Esophagus squamous epithelium (tissue), 5 donors: ENCODE data around the gene PIMREG. TPM values are rescaled to one million over a fixed set of nuclear protein-coding genes. Genes with fewer than 3 reads are reported as not detected.

Experiments used
- DNase-seq: peaks from one replicate; lab custom pipeline; 2025; lab: John Stamatoyannopoulos, UW
- H3K27ac ChIP-seq, 4 donors: fragments of 200-600 bp; sonication (generic); one replicate each; pipeline ENCODE4 v1.5.1; 2016 to 2019; ENCODE audit warnings: mild to moderate bottlenecking in 1 of 4
- H3K27me3 ChIP-seq, 4 donors: fragments of 200-600 bp; sonication (generic); 1 replicate in 3 of 4; 2 replicates in 1 of 4; pipeline versions ENCODE4 v1.5.1 to v1.6.0; 2017 to 2021; ENCODE audit warnings: antibody characterized with exemption in 1 of 4
- H3K36me3 ChIP-seq, 3 donors: fragments of 200-600 bp; sonication (generic); one replicate each; pipeline ENCODE4 v1.5.1; 2016 to 2019
- H3K4me1 ChIP-seq, 3 donors: fragments of 200-600 bp; sonication (generic); one replicate each; pipeline ENCODE4 v1.5.1; 2017 to 2019
- H3K4me3 ChIP-seq, 4 donors: fragments of 200-600 bp; sonication (generic); 1 replicate in 3 of 4; 2 replicates in 1 of 4; pipeline ENCODE4 v1.5.1; 2016 to 2019; ENCODE audit warnings: mild to moderate bottlenecking in 2 of 4, moderate library complexity in 1 of 4
- H3K9me3 ChIP-seq, 3 donors: fragments of 200-600 bp; sonication (generic); one replicate each; pipeline ENCODE4 v1.5.1; 2016 to 2019
- POLR2A ChIP-seq, 4 donors: fragments of 450-650 bp; IDR thresholded peaks; one replicate each; pipeline ENCODE4 v1.6.1; 2017; ENCODE audit warnings: antibody characterized with exemption in 4 of 4, mild to moderate bottlenecking in 4 of 4, moderate library complexity in 3 of 4
- WGBS, 2 donors: methylation state at CpG; one replicate each; pipeline ENCODE4 v1.1.5; 2018; 5-methylcytosine and 5-hydroxymethylcytosine counted together
- intact Hi-C: fragments of 100-400 bp; cut with DNase I; formaldehyde crosslinking; loops from one replicate; pipeline ENCODE4 v1.15.0; 2022
- total RNA-seq, 4 donors: library from RNA; depleted of rRNA; stranded (reverse); fragments of >200 nt; gene quantifications; one replicate each; pipeline ENCODE4 v1.1.0, GENCODE V29; 2016
- TF ChIP-seq, protein P1 (sequence below), 6 experiments: fragments of 450-650 bp in 4 of 6; fragments of 200-600 bp in 2 of 6; sonication (generic) in 2 of 6; IDR thresholded peaks; one replicate each; pipeline ENCODE4 v1.5.1; 2016 to 2019; ENCODE audit warnings: antibody characterized with exemption in 6 of 6, mild to moderate bottlenecking in 4 of 6, moderate library complexity in 4 of 6
- donor health status: DM: yes; HTN: yes; CAD: no.

PIMREG gene
- total RNA-seq, 4 donors from 2014 or later: 3.6 to 7.2 (median 5.2) TPM

DNA sequence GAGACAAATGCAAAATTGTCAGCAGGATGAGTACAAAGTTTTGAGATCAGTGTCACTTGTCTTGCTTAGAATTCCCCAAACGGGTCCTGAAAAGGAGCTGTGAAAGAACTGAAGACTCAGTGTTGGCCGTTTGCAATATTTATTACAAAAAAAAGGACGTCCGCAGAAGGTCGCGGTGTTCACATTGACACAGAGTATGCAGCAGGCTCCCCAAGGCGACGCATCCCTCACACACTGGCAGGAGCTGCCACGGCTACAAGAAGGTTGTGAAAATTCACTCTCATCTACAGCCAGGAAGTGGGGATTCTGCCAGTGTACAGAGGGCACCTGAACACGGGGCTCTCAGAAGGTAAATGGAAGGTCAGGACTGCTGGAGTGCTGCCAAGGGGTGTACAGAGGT, 35.5 kb upstream of the PIMREG start:
- H3K4me3 ChIP-seq: no peak overlapping the region
- TF ChIP-seq, protein P1, sequence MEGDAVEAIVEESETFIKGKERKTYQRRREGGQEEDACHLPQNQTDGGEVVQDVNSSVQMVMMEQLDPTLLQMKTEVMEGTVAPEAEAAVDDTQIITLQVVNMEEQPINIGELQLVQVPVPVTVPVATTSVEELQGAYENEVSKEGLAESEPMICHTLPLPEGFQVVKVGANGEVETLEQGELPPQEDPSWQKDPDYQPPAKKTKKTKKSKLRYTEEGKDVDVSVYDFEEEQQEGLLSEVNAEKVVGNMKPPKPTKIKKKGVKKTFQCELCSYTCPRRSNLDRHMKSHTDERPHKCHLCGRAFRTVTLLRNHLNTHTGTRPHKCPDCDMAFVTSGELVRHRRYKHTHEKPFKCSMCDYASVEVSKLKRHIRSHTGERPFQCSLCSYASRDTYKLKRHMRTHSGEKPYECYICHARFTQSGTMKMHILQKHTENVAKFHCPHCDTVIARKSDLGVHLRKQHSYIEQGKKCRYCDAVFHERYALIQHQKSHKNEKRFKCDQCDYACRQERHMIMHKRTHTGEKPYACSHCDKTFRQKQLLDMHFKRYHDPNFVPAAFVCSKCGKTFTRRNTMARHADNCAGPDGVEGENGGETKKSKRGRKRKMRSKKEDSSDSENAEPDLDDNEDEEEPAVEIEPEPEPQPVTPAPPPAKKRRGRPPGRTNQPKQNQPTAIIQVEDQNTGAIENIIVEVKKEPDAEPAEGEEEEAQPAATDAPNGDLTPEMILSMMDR (IDR thresholded peaks at IDR 0.05): no peak
- TF ChIP-seq POLR2A (IDR thresholded peaks at IDR 0.05): no peak
- H3K27me3 ChIP-seq: peaks cover 0 to 54% (median 0%) of the 10 kb centered on the region in 4 donors
- intact Hi-C loops: no loop called here
- DNase-seq: no peak
- H3K36me3 ChIP-seq: no peaks in the 10 kb centered on the region
- H3K4me1 ChIP-seq: no peaks in the 10 kb centered on the region
- H3K27ac ChIP-seq: no peak overlapping the region
- no peaks in the 10 kb centered on the region for H3K9me3 ChIP-seq
- WGBS, 2 donors: 56 to 64% methylated on average over 9 to 10 of the region's 10 CpGs

DNA sequence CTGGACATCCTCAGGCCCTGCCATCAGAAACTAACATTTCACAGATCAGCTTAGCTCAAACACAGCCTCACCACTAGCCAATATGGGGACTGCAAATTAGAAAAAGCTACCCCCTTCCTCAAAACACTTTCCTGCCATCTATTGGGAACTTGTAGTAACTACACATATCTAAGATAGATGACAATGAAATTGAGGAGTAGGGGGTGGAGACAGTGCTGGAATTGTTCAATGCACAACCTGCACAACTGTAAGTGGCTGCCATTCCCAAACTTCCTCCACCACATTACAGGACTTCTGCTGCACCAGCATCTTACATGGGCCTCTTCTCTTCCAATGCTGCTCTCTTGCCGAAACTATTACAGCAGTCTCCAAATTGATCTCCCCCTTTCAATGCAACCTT, 31.2 kb upstream of the PIMREG start:
- no peak overlapping the region for H3K27ac ChIP-seq
- no peaks in the 10 kb centered on the region for H3K9me3 ChIP-seq
- intact Hi-C loops: no loop called here
- H3K4me3 ChIP-seq: no peak overlapping the region
- H3K36me3 ChIP-seq: no peaks in the 10 kb centered on the region
- H3K27me3 ChIP-seq: peaks cover 0 to 53% (median 0%) of the 10 kb centered on the region in 4 donors
- WGBS, 2 donors: 100% methylated on average over 1 of the region's 1 CpG
- no peaks in the 10 kb centered on the region for H3K4me1 ChIP-seq
- DNase-seq: no peak
- TF ChIP-seq POLR2A (IDR thresholded peaks at IDR 0.05): no peak
- TF ChIP-seq, protein P1 (IDR thresholded peaks at IDR 0.05): peak in 4 of 6 experiments; percentile 19 to 58 (median 24)

DNA sequence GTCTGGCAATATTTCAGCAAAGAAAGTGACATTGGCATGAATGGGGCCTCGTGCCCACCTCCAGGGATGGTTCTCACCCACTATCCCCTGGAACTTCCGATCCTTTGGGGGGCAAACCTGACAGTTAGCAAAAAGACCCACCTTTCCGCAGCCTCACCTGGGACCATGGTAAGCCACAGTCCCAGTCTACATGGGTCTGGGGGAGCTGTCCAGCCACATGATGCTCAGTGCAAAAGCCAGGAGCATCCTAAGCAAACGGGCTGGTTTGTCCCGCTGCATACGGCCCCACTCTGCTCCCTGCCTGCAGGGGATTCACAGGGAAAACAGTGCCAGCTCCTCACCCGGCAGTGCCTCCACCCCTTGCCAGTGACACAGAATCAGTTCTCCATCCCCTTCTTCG, 28.6 kb upstream of the PIMREG start:
- intact Hi-C loops: no loop called here
- Histone ChIP-seq H3K27me3 (peaks cover 0 to 56% (median 0%) of the 10 kb centered on the region in 4 donors), H3K9me3 (no peaks in the 10 kb centered on the region), H3K36me3 (no peaks in the 10 kb centered on the region), H3K4me1 (no peaks in the 10 kb centered on the region), H3K4me3 (no peak overlapping the region), H3K27ac (no peak overlapping the region)
- WGBS, 2 donors: 49 to 64% methylated on average over 6 to 7 of the region's 8 CpGs
- DNase-seq: no peak
- no peak for TF ChIP-seq POLR2A (IDR thresholded peaks at IDR 0.05)
- TF ChIP-seq, protein P1 (IDR thresholded peaks at IDR 0.05): no peak

DNA sequence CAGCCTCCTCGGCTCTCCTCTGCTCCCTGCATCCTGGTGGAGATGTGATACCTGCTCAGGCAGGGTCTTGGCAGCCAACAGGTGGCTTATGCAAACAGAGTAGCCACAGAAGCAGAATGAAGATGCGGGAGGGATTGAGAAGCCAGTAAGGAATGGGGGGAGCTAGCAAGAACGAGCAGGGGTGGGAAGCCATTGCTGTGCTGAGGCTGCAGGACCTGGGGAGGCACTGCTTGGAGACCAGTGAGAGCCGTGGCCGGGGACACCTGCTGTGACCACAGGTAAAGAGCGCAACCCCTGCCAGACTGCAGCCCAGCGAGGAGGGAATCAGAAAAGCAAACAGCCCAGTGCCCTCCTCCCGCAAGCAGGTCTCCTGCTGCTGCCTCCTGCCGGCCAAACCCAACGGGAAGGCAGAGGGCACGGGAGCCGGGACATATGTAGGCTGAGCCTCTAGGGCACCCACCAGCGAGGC, 24.0 kb upstream of the PIMREG start:
- 7 to 10% methylated on average over 10 to 12 of the region's 13 CpGs for WGBS, 2 donors
- Histone ChIP-seq H3K4me1 (peaks cover 0 to 6% (median 0%) of the 10 kb centered on the region in 3 donors), H3K4me3 (no peak overlapping the region), H3K9me3 (no peaks in the 10 kb centered on the region), H3K27me3 (peaks cover 0 to 62% (median 0%) of the 10 kb centered on the region in 4 donors), H3K36me3 (no peaks in the 10 kb centered on the region), H3K27ac (no peak overlapping the region)
- TF ChIP-seq, protein P1 (IDR thresholded peaks at IDR 0.05): peak in 4 of 6 experiments; percentile 8 to 45 (median 20)
- TF ChIP-seq POLR2A (IDR thresholded peaks at IDR 0.05): no peak
- no peak for DNase-seq
- intact Hi-C loops: loop anchor here (5.0 kb wide), 1 partner anchor 833 kb away; no protein-coding TSS in a partner anchor

DNA sequence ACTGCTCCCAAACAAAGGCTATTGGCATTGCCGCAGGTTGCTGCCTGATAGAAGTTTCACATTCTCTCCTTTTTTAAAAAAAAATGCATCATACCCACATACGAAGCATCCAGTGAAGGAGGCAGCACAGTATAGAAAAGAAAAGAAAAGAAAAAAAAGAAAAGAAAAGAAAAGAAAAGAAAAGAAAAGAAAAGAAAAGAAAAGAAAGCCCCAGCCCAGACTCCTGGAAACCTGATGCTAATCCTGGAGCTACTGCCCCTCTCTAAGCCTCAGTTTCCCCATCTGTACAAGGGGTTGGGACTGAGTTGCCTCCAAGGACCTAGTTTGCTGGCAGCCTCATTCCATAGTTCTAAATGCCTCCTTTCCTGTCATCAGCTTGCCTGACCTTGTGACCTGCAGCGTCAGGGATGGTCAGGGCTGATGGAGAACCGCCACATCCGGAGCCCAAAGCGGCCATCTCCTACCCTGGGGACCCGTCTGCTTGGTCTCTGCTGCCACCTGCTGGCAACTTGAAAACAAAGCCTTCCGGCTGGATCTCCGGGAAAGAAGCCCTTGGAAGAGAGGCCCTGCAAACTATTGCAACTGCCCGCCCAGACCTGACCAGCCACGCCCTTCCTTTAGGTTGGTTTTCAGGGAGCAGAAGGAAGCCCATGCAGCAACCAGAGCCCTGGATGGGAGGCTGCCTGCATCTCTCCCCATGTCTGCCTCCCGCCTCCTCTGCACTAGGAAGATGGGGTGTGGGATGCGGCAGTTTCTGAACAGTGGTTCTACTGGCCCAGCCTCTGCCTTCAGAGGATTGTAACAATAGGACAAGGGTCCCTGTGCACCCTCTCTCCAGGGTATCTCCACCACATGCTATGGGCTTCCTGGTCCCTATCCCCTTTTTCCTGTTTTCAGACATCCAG, 22.3 kb upstream of the PIMREG start:
- Histone ChIP-seq H3K9me3 (no peaks in the 10 kb centered on the region), H3K4me1 (peaks cover 0 to 6% (median 0%) of the 10 kb centered on the region in 3 donors), H3K27me3 (peaks cover 0 to 58% (median 0%) of the 10 kb centered on the region in 4 donors), H3K4me3 (no peak overlapping the region), H3K36me3 (no peaks in the 10 kb centered on the region), H3K27ac (no peak overlapping the region)
- TF ChIP-seq, protein P1 (IDR thresholded peaks at IDR 0.05): peak; percentile 24 to 84 (median 80)
- TF ChIP-seq POLR2A (IDR thresholded peaks at IDR 0.05): no peak
- DNase-seq: peak; percentile 10
- intact Hi-C loops: loop anchor here (5.0 kb wide), 1 partner anchor 835 kb away; no protein-coding TSS in a partner anchor
- WGBS, 2 donors: 28 to 38% methylated on average over 7 to 13 of the region's 13 CpGs
